ENCODE measurements around the gene PTPRN. TPM values are rescaled to one million over a fixed set of nuclear protein-coding genes. Genes with fewer than 3 reads are reported as not detected.

The PTPRN gene
- total RNA-seq, 4 donors from 2014 or later = not detected

DNA sequence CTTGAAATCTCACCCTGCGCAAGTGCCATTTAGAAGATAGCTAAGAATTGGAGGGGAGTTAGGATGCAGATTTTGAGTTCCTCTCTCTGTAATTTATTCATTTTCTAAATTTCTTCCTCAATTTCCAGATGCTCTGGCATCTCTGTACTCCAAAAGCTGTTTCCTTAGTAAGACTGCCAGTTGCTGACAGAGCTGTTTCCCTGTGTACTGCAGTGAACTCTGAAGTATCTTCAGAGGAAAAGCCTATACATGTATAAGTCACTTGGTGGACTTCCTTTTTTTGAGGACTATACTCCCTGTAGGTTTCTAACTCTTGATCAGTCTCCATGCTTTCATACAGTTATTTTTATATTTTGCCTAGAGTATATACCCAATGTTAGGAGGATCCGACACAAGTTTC is 24.9 kb upstream of the PTPRN start:
- H3K36me3 ChIP-seq = no peaks in the 10 kb centered on the region
- peaks cover 65% of the 10 kb centered on the region for H3K27me3 ChIP-seq
- WGBS = 94% methylated on average over 2 of the region's 2 CpGs
- DNase-seq (ENCODE audit: low spot score in 2 of 2) = no peak
- no peak overlapping the region for H3K27ac ChIP-seq
- H3K4me3 ChIP-seq = no peak overlapping the region
- H3K9me3 ChIP-seq = no peaks in the 10 kb centered on the region
- H3K4me1 ChIP-seq = no peaks in the 10 kb centered on the region
- TF ChIP-seq EP300 (IDR thresholded peaks at IDR 0.05) (no peak), POLR2AphosphoS5 (IDR thresholded peaks at IDR 0.05) (no peak), POLR2A (IDR thresholded peaks at IDR 0.05) (no peak)
- TF ChIP-seq, protein P1, sequence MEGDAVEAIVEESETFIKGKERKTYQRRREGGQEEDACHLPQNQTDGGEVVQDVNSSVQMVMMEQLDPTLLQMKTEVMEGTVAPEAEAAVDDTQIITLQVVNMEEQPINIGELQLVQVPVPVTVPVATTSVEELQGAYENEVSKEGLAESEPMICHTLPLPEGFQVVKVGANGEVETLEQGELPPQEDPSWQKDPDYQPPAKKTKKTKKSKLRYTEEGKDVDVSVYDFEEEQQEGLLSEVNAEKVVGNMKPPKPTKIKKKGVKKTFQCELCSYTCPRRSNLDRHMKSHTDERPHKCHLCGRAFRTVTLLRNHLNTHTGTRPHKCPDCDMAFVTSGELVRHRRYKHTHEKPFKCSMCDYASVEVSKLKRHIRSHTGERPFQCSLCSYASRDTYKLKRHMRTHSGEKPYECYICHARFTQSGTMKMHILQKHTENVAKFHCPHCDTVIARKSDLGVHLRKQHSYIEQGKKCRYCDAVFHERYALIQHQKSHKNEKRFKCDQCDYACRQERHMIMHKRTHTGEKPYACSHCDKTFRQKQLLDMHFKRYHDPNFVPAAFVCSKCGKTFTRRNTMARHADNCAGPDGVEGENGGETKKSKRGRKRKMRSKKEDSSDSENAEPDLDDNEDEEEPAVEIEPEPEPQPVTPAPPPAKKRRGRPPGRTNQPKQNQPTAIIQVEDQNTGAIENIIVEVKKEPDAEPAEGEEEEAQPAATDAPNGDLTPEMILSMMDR (IDR thresholded peaks at IDR 0.05) = no peak

DNA sequence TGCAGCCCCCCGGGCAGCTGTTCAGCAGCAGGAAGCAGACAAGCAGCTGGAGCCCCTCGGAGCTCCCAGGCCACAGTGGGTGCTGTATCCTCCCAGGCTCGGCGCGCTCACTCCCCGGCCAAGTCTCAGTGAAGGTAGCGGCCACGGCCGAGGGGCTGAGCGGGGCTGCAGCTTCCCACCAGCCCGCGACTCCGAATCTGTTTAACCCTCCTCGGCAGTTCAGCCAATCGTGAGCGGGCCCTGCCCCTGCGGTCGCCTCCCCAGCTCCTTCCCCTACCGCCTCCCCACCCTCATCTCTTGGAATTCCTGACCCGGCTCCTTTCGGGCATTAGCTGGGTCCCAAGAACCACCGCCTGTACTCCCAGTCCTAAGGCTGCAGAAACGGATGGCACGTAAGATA is 23.3 kb upstream of the PTPRN start, which contains the start of gene RESP18:
RESP18 (minus strand) TSS at position 203 of the 400 bp plus-strand sequence.
- DNase-seq (ENCODE audit: low spot score in 2 of 2) = no peak
- peaks cover 76% of the 10 kb centered on the region for H3K27me3 ChIP-seq
- TF ChIP-seq POLR2AphosphoS5 (IDR thresholded peaks at IDR 0.05) = no peak
- TF ChIP-seq, protein P1 (IDR thresholded peaks at IDR 0.05) = no peak
- TF ChIP-seq POLR2A (IDR thresholded peaks at IDR 0.05) = no peak
- no peak for TF ChIP-seq EP300 (IDR thresholded peaks at IDR 0.05)
- 7% methylated on average over 24 of the region's 24 CpGs for WGBS
- H3K9me3 ChIP-seq = no peaks in the 10 kb centered on the region
- H3K36me3 ChIP-seq = no peaks in the 10 kb centered on the region
- no peaks in the 10 kb centered on the region for H3K4me1 ChIP-seq
- no peak within 1 kb of the TSS for H3K4me3 ChIP-seq
- no peak within 1 kb of the TSS for H3K27ac ChIP-seq

DNA sequence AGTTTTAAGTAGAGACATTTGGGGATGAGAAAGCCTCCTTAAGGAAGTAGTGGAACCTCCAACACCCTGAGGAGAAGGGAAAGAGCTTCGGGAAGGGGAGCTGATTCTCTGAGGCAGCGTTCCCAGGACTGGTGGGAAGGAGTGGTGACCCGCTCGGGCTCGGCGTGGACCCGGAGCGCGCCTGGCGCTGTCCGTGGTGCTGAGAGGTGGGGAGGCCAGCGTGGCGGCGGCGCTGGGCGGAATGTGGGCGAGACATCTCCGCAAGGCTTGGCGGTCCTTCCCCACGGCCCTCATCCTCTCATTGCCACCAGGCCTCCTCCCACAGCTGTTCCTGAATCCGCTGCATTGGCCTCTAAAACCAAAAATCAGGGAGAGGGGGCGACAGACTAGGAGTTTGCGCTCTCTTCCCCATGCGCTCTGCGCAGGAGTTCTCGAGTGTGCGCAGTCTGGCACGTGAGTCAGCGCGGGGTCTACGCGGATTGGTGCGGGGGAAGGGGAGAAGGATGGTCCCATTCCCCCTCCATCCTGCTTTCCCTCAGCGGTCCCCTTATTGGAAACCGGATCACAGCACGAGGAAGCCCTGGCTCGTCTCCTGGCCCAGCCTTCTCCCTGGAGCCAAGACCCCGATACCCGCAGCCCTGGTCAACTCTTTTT is 22.5 kb upstream of the PTPRN start:
- no peak for DNase-seq (ENCODE audit: low spot score in 2 of 2)
- no peak for TF ChIP-seq EP300 (IDR thresholded peaks at IDR 0.05)
- TF ChIP-seq, protein P1 (IDR thresholded peaks at IDR 0.05) = no peak
- TF ChIP-seq POLR2AphosphoS5 (IDR thresholded peaks at IDR 0.05) = no peak
- TF ChIP-seq POLR2A (IDR thresholded peaks at IDR 0.05) = no peak
- H3K4me1 ChIP-seq = no peaks in the 10 kb centered on the region
- no peaks in the 10 kb centered on the region for H3K9me3 ChIP-seq
- no peaks in the 10 kb centered on the region for H3K36me3 ChIP-seq
- H3K4me3 ChIP-seq = no peak overlapping the region
- no peak overlapping the region for H3K27ac ChIP-seq
- H3K27me3 ChIP-seq = peaks cover 77% of the 10 kb centered on the region
- WGBS = 14% methylated on average over 39 of the region's 39 CpGs

DNA sequence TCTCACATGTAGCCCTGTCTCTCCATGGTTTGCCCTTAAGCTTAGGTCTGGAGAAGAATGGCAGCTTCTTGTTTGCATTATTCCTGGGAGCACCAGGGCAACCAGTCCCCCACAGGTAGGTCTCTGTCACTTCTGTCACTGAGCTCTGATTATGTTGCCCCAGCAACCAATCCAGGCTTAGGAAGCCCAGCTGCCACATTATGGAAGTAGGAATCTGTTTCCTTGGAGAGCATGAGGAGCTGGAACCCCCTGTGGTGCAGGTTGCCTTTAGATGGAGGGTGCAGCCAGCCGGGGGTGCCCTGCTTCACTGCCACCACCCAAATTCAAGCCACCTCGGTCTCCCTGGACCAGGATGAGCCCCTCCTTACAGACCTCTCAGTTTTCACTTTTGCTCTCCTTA is 18.5 kb upstream of the PTPRN start:
- no peak for DNase-seq (ENCODE audit: low spot score in 2 of 2)
- WGBS = 50% methylated on average over 2 of the region's 2 CpGs
- no peaks in the 10 kb centered on the region for H3K9me3 ChIP-seq
- H3K36me3 ChIP-seq = no peaks in the 10 kb centered on the region
- peaks cover 75% of the 10 kb centered on the region for H3K27me3 ChIP-seq
- no peak overlapping the region for H3K4me3 ChIP-seq
- no peaks in the 10 kb centered on the region for H3K4me1 ChIP-seq
- H3K27ac ChIP-seq = no peak overlapping the region
- TF ChIP-seq POLR2A (IDR thresholded peaks at IDR 0.05) (no peak), POLR2AphosphoS5 (IDR thresholded peaks at IDR 0.05) (no peak), EP300 (IDR thresholded peaks at IDR 0.05) (no peak)
- TF ChIP-seq, protein P1 (IDR thresholded peaks at IDR 0.05) = no peak

DNA sequence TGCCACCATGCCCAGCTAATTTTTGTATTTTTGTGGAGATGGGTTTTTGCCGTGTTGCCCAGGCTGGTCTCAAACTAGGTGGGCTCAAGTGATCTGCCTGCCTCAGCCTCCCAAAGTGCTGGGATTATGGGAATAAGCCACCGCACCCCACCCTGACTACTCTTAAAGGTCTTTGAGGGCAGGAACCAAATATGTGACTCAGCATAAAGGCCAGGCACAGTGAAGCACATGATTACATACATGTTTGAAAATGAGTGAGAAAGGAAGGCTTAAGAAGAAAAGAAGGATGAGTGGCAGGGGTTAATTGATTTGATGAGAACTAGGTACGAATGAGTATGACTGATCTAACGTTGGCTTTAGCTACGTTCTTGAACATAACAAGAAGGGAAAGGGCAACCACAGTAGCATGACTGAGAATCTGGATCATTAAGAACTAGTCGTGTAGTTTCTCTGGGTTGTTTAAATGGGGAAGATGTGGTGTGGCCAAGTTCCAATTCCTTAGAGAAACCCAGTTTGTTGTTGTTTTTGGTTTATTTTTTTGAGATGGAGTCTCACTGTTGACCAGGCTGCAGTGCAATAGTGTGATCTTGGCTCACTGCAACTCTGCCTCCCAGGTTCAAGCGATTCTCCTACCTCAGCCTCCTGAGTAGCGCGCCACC is 16.6 kb upstream of the PTPRN start:
- Histone ChIP-seq H3K4me1 (no peaks in the 10 kb centered on the region), H3K27ac (no peak overlapping the region), H3K4me3 (no peak overlapping the region), H3K27me3 (peaks cover 67% of the 10 kb centered on the region), H3K9me3 (no peaks in the 10 kb centered on the region), H3K36me3 (no peaks in the 10 kb centered on the region)
- no peak for TF ChIP-seq POLR2A (IDR thresholded peaks at IDR 0.05)
- no peak for TF ChIP-seq EP300 (IDR thresholded peaks at IDR 0.05)
- DNase-seq (ENCODE audit: low spot score in 2 of 2) = no peak
- 73% methylated on average over 9 of the region's 9 CpGs for WGBS

Measured in suprapubic skin (tissue), 4 donors.